ENCODE measurements around the gene PRRC1.

Gene PRRC1

GRCh38 chr5:127599320-127599719, 81.9 kb downstream of the PRRC1 start:
- no peaks in the 10 kb centered on the region for H3K36me3 ChIP-seq
- H3K4me3 ChIP-seq (ENCODE audit: low read depth, low read length): no peak overlapping the region
- H3K9me3 ChIP-seq (ENCODE audit: severe bottlenecking): no peaks in the 10 kb centered on the region
- DNase-seq: no peak
- no peak overlapping the region for H3K27ac ChIP-seq
- H3K27me3 ChIP-seq (ENCODE audit: insufficient read depth, low read depth, severe bottlenecking): no peaks in the 10 kb centered on the region
- TF ChIP-seq, protein P1, sequence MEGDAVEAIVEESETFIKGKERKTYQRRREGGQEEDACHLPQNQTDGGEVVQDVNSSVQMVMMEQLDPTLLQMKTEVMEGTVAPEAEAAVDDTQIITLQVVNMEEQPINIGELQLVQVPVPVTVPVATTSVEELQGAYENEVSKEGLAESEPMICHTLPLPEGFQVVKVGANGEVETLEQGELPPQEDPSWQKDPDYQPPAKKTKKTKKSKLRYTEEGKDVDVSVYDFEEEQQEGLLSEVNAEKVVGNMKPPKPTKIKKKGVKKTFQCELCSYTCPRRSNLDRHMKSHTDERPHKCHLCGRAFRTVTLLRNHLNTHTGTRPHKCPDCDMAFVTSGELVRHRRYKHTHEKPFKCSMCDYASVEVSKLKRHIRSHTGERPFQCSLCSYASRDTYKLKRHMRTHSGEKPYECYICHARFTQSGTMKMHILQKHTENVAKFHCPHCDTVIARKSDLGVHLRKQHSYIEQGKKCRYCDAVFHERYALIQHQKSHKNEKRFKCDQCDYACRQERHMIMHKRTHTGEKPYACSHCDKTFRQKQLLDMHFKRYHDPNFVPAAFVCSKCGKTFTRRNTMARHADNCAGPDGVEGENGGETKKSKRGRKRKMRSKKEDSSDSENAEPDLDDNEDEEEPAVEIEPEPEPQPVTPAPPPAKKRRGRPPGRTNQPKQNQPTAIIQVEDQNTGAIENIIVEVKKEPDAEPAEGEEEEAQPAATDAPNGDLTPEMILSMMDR (IDR thresholded peaks at IDR 0.05; ENCODE audit: low read depth, low read length): no peak

GRCh38 chr5:127599847-127600246, 82.4 kb downstream of the PRRC1 start:
- no peaks in the 10 kb centered on the region for H3K36me3 ChIP-seq
- DNase-seq: no peak
- TF ChIP-seq, protein P1 (IDR thresholded peaks at IDR 0.05; ENCODE audit: low read depth, low read length): no peak
- H3K9me3 ChIP-seq (ENCODE audit: severe bottlenecking): no peaks in the 10 kb centered on the region
- H3K27me3 ChIP-seq (ENCODE audit: insufficient read depth, low read depth, severe bottlenecking): no peaks in the 10 kb centered on the region
- H3K4me3 ChIP-seq (ENCODE audit: low read depth, low read length): no peak overlapping the region
- no peak overlapping the region for H3K27ac ChIP-seq

GRCh38 chr5:127601111-127601510, 83.7 kb downstream of the PRRC1 start:
- no peak for DNase-seq
- no peaks in the 10 kb centered on the region for H3K36me3 ChIP-seq

GRCh38 chr5:127601601-127602000, 84.2 kb downstream of the PRRC1 start:
- TF ChIP-seq, protein P1 (IDR thresholded peaks at IDR 0.05; ENCODE audit: low read depth, low read length): no peak
- no peaks in the 10 kb centered on the region for H3K27me3 ChIP-seq (ENCODE audit: insufficient read depth, low read depth, severe bottlenecking)
- no peaks in the 10 kb centered on the region for H3K36me3 ChIP-seq
- no peak overlapping the region for H3K4me3 ChIP-seq (ENCODE audit: low read depth, low read length)
- no peaks in the 10 kb centered on the region for H3K9me3 ChIP-seq (ENCODE audit: severe bottlenecking)
- H3K27ac ChIP-seq: no peak overlapping the region
- no peak for DNase-seq

More at GRCh38 chr5:127601111-127601510, 83.7 kb downstream of the PRRC1 start:
- no peaks in the 10 kb centered on the region for H3K9me3 ChIP-seq (ENCODE audit: severe bottlenecking)
- H3K4me3 ChIP-seq (ENCODE audit: low read depth, low read length): no peak overlapping the region
- H3K27me3 ChIP-seq (ENCODE audit: insufficient read depth, low read depth, severe bottlenecking): no peaks in the 10 kb centered on the region
- TF ChIP-seq, protein P1 (IDR thresholded peaks at IDR 0.05; ENCODE audit: low read depth, low read length): no peak
- H3K27ac ChIP-seq: no peak overlapping the region

DNA sequence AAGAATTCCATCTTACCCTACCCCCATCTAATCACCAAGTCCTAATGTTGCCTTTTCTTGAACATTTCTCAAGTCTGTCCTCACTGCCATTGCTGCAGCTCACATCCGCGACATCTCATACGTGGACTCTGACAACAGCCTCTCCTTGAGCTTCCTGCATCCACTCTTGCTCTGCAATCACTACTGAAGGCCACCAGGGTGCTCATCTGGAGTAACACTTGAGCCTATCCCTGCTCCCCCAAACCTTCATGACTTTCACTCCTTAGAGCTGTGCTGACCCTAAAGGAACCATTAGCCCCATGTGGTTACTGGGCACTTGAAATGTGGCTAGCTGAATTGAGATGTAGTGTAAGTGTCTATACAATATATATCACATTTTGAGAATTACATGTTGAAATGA, 85.0 kb downstream of the PRRC1 start:
- no peak for DNase-seq

More for the DNA sequence above, 85.0 kb downstream of the PRRC1 start:
- no peak overlapping the region for H3K4me3 ChIP-seq (ENCODE audit: low read depth, low read length)
- no peaks in the 10 kb centered on the region for H3K9me3 ChIP-seq (ENCODE audit: severe bottlenecking)
- no peaks in the 10 kb centered on the region for H3K36me3 ChIP-seq
- no peaks in the 10 kb centered on the region for H3K27me3 ChIP-seq (ENCODE audit: insufficient read depth, low read depth, severe bottlenecking)
- TF ChIP-seq, protein P1 (IDR thresholded peaks at IDR 0.05; ENCODE audit: low read depth, low read length): no peak
- no peak overlapping the region for H3K27ac ChIP-seq

Data from WERI-Rb-1 (cell line).